ENCODE results near the gene UQCRC1.

- TF ChIP-seq CTCF (IDR thresholded peaks at IDR 0.05) (no peak), EZH2phosphoT487 (IDR thresholded peaks at IDR 0.05) (no peak), EZH2 (IDR thresholded peaks at IDR 0.05) (no peak)
These were observed 37.5 kb downstream of the UQCRC1 start for GRCh38 chr3:48571938-48572337.
